Fibroblast of skin of left quadriceps (primary cell): ENCODE results near the gene SLC5A9.
"Not testable (repeated sequence)": the region's sequence is repeated elsewhere in the genome, so short reads cannot be mapped to it uniquely, and the experiment has no call there.

Experiments used
- DNase-seq, 2 experiments: peaks; one replicate each; pipeline ENCODE4 v3.0.0-alpha.2; 2013; ENCODE audit warnings: low read depth in 2 of 2

Gene SLC5A9

GRCh38 chr1:48222501-48223242, at the start of gene SLC5A9:
TSS of gene SLC5A9 (plus strand) at chr1:48222716. CDS start at chr1:48222737, 21 bp downstream.
- no peak for DNase-seq

- DNase-seq = no peak
Observed at GRCh38 chr1:48175116-48175515, 47.4 kb upstream of the SLC5A9 start.

DNA sequence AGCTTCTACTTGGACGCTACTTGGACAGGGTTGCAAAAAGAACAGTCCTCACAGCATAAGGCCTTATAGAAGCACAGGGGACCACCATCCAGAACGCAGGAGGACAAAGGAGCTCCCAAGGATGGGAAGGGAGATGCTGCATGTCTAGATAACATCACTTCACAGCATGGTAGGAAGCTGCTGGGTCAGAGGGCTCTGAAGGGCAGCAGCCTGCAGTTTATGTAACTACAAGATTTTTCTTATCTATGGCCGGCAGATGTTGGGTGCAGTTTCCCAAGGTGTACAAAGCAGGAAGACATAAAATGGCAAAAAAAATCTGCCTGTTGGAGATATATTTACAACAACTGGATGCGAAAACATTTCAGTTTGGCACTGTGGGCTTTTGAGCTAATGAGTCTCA, 45.3 kb upstream of the SLC5A9 start:
- no peak for DNase-seq

GRCh38 chr1:48181669-48182367, 40.7 kb upstream of the SLC5A9 start:
- DNase-seq = no peak

GRCh38 chr1:48182439-48182838, 40.1 kb upstream of the SLC5A9 start:
- no peak for DNase-seq

DNA sequence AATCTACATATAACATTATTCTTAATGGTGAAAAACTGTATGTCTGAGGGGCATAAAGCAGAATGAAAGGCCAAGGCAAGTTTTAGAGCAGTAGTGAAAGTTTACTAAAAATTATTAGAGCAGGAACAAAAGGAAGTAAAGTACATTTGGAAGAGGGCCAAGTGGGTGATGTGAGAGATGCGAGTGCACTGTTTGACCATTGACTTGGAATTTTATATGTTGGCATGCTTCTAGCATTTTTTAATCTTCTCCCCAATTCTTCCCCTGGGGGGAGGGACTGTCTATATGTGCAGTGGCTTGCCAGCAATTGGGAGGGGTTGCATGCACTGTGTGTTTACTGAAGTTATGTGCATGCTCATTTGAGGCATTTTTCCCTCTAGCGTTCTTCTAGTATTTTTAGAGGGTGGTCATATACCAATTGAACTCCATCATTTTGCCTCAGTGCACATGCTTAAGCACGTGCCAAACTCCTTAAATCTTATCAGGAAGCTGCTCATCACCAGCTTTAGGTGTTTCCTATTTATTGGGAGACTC, 36.1 kb upstream of the SLC5A9 start:
- DNase-seq = no peak

GRCh38 chr1:48187969-48188563, 34.5 kb upstream of the SLC5A9 start:
- DNase-seq = no peak

DNA sequence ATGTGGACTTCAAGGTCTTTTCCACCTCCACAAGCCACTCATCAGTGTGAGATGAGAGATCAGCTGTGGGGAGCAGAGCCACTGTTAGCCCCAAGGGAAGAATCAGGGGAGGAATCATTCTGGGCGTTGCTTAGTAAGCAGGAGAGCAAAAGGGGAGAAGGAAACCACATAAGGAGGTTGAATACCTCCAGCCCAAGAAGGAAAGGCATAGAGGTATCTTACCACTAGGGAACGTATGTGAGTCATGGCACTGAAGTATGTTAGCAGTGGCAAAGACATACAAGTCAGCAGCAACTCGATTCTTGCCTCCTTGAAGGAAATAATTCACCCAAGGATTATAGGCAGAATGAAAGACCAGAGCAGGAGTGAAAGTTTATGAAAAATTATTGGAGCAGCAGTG, 31.6 kb upstream of the SLC5A9 start:
- DNase-seq = no peak

GRCh38 chr1:48194801-48195200, 27.7 kb upstream of the SLC5A9 start:
- DNase-seq = no peak

GRCh38 chr1:48196237-48196636, 26.3 kb upstream of the SLC5A9 start:
- no peak for DNase-seq

DNA sequence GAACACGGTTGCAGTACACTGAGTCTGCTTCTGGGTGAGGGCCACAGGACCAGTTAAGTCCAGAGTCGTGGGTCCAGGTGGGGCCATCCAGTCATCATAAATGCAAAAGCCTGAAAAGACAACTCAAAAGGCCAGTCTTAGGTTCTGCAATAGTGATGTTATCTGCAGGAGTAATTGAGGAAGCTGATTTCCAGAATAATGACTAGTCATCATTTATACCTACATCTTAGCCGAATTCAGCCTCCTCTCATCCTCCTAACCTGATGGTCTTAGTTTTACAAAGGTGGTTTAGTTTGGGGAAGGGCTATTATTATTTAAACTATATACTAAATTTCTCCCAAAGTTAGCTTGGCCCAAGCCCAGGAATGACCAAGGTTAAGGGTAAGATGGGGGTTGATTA, 23.5 kb upstream of the SLC5A9 start:
- DNase-seq = no peak

DNA sequence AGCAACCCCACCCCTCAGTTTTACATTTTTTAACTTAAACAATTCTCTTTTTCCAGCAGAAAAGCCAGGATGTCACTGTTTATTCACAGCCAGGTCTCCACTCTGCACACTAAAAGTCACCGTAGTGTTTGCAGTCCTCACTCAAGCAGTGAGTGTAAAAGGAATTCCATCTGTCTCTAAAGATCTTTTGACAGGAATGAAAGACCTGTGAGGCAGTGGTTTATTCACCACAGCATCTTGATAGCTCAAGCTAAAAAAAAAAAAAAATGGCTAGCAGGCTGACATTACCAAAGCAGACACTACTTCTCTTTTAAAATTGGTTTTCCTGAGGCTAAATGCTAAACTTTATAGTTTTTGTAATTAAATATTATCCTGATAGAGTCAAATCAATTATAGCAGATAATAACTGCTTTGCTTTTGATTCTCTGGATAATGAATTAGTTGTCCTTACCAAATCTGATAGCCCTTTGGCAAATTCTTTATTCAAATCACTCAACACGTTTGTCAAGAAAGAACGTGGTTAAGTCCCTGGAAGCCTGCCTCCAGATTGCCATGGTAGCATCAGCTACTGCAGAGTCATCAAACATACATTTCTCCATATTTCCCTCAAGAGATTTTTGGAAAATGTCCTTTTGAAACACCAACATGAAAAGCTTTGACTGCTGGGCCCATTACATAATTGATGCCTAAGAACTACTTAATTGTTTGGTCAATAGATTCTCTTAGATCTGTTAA, 22.2 kb upstream of the SLC5A9 start:
- no peak for DNase-seq

GRCh38 chr1:48202030-48202752, 20.3 kb upstream of the SLC5A9 start:
- DNase-seq = peak; percentile 87 to 89

GRCh38 chr1:48203287-48203900, 19.1 kb upstream of the SLC5A9 start:
- no peak for DNase-seq

- no peak for DNase-seq
Observed at GRCh38 chr1:48205522-48205921, 17.0 kb upstream of the SLC5A9 start.

DNA sequence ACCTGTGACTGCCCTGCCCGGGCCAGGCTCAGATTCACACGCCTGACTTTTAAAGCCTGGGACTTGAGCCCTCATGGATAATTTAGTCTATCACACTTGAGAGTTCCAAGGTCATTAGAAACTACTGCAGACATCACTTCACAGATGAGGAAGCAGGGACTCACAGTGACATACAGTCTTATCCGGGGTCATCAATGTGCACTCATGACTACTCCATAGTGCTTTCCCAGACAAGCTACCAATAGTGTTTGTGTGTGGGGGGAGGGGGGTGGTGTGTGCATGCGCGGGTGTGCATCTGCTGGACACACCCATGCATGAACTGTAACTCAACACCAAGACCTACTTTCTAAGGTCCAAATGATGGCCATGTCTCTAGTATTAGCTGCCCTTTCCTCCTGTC, 16.1 kb upstream of the SLC5A9 start:
- DNase-seq = no peak

DNA sequence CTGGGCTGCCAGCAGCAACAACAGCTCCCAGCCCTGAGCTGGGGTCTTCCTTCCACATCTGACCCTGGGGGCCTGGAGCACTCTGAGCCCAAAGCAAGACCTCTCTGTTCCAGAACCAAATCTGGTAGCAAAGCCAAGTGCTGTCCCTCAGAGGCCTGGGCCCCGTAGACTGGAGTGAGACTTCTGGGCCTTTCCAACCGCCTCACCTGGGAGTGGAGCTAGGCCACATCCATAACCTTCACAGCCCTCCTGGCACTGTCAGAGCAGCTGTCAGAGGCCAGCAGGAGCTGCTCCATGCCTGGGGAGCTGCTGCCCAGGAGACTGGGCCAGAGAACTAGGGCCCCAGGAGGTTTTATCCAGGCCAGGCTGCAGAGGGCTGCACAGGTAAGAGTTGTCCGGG, 15.4 kb upstream of the SLC5A9 start:
- no peak for DNase-seq

DNA sequence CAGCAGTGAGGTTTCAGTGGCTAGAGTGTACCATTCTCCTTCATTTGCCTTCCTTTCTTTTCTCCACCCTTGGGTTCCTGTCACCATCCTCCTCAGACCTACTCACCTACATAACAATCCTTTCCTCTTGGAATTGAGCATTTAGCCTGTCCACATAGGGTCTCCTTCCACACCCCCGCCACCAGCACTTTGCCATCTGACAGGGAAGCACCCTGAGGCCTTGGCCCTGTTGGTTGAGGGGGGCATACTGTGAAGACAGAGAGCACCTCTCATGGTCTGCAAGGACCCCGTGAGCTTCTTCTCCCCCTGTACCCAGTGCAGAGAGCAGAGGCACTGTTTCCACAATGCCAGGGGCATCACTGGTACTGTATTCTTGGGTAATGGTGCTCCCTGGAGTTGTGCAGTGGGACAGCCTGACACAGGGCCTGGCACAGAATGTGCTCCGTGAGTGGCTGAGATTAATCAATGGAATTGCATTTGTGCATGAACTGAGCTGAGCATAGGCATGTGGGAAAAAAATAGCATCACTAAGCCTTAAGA, 14.9 kb upstream of the SLC5A9 start:
- no peak for DNase-seq

DNA sequence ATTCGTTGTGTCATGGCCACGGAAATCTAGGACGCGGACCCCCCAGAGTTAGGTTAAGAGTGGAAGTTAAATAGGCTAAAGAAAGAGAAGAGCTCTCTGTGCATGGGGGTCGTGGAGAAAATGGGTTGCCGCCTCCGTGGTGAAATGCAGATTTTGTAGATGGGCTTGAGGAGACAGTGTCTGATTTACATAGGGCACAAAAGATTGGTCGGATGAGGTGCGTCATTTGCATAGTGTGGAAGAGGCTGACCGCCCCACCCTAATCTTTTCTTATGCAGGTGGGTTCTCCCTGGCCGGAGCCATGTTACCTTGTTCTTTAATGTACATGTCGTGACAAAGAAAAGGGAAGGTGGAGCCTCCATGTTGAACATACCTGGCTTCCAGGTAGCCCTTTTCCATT, 14.3 kb upstream of the SLC5A9 start:
- no peak for DNase-seq

DNA sequence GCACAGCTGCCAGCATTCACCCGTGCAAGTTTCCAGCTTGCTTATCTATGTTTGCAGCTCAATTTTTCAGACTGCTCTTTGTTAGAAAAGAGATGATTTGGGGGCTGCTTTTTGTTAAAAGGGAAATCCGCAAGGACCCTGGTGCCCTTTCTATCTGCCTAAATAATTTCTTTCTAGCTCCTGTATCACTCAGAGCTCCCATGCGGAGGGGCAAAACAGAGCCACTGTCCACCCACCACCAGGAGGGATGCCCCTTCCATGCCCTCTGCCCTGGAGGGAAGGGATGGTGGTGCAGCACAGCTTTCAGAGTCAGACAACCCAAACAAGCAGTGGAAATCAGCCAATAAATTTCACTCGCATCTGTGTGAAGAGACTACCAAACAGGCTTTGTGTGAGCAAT, 13.9 kb upstream of the SLC5A9 start:
- no peak for DNase-seq

GRCh38 chr1:48213462-48213861, 9.1 kb upstream of the SLC5A9 start:
- DNase-seq = not testable (repeated sequence)
